Measurements from ENCODE around the gene ZFYVE28. TPM values are rescaled to one million over a fixed set of nuclear protein-coding genes. Genes with fewer than 3 reads are reported as not detected.

Gene ZFYVE28
- total RNA-seq, 1 donor from 2014 or later: 1.3 TPM

- FAIRE-seq: peak; percentile 84
- peaks cover 2% of the 10 kb centered on the region for H3K27me3 ChIP-seq (ENCODE audit: control insufficient read depth, insufficient read depth, low read length)
- H3K36me3 ChIP-seq (ENCODE audit: control insufficient read depth, insufficient read depth, low read length): no peaks in the 10 kb centered on the region
- no peak for DNase-seq (ENCODE audit: low read depth)
- TF ChIP-seq, protein P1, sequence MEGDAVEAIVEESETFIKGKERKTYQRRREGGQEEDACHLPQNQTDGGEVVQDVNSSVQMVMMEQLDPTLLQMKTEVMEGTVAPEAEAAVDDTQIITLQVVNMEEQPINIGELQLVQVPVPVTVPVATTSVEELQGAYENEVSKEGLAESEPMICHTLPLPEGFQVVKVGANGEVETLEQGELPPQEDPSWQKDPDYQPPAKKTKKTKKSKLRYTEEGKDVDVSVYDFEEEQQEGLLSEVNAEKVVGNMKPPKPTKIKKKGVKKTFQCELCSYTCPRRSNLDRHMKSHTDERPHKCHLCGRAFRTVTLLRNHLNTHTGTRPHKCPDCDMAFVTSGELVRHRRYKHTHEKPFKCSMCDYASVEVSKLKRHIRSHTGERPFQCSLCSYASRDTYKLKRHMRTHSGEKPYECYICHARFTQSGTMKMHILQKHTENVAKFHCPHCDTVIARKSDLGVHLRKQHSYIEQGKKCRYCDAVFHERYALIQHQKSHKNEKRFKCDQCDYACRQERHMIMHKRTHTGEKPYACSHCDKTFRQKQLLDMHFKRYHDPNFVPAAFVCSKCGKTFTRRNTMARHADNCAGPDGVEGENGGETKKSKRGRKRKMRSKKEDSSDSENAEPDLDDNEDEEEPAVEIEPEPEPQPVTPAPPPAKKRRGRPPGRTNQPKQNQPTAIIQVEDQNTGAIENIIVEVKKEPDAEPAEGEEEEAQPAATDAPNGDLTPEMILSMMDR (IDR thresholded peaks at IDR 0.05; ENCODE audit: insufficient read depth, low read length, severe bottlenecking): no peak
- no peak overlapping the region for H3K4me3 ChIP-seq (ENCODE audit: low read depth, low read length)
Observed at GRCh38 chr4:2283199-2283711, 135.2 kb downstream of the ZFYVE28 start.

DNA sequence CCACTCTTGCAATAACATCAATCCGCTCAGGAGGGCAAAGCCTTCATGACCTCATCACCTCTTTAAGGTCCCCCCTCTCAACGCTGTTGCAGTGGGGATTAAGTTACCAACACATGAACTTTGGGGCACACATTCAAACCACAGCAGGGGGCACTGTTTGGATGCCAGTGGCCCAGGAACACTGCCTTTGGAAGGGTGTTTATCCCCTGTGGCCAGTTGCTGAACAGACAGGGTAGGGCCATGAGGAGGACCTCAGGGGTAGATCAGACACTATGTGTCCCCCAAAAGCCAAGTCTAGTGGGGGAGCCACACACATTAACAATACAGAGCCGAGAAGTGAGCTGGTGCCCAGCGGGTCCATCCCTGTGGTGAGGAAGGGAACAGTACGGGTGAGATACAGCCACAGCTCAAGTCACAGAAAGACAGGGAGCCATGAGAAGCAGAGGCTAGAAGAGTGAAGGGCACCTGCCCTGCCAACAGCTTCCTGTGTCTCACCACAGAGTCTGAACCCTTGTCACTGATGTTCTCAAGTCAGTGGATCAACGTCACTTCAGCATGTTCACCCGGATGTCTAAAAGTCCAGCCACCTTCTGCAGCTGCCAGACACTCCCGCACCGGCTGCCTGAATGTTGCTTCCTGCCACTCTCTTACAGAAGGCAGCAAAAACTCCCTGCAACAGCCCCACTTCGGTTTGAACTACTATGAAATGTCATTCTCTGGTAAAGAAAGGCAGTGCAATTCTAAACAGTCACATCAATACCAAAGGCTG lies 136.7 kb downstream of the ZFYVE28 start:
- TF ChIP-seq, protein P1 (IDR thresholded peaks at IDR 0.05; ENCODE audit: insufficient read depth, low read length, severe bottlenecking): no peak
- DNase-seq (ENCODE audit: low read depth) (no peak), FAIRE-seq (no peak)
- Histone ChIP-seq H3K4me3 (ENCODE audit: low read depth, low read length) (no peak overlapping the region), H3K27me3 (ENCODE audit: control insufficient read depth, insufficient read depth, low read length) (peaks cover 2% of the 10 kb centered on the region), H3K36me3 (ENCODE audit: control insufficient read depth, insufficient read depth, low read length) (no peaks in the 10 kb centered on the region)

DNA sequence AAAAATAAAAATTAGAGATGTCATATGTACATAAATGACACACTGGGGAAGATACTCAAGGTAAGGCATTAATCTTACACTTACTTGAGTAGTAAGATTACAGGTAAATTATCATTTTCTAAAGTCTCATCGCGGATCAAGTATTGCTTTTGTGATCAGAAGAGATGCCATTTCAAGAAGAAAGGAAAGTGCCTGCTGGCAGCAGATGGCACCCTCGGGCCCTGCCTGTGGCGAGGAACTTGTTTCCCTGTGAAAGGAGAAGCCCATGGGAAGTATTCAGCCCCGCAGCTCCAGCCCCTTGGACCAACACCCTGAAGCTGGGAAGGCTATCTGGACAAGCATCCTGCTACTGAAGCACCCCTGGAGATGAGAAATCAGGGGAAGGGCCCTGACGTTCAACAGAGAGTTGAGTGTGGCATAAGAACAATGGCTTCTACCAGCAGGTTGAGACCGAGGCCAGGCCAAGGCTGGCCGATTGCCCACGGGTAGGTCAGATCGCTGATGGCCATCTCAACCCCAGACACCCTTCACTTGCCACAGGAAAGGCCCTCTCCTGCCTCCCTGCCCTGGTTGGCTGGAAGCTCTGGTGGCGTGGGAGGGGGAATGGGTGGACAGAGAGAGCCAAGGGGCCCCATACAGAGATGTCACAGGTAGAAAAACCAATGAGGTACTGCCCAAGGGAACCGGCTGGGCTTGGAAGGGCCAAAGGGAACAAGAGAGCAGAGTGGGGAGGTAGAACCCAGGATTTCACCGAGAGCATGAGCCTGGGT lies 137.7 kb downstream of the ZFYVE28 start:
- Histone ChIP-seq H3K36me3 (ENCODE audit: control insufficient read depth, insufficient read depth, low read length) (no peaks in the 10 kb centered on the region), H3K27me3 (ENCODE audit: control insufficient read depth, insufficient read depth, low read length) (peaks cover 2% of the 10 kb centered on the region), H3K4me3 (ENCODE audit: low read depth, low read length) (no peak overlapping the region)
- no peak for DNase-seq (ENCODE audit: low read depth)
- FAIRE-seq: no peak
- TF ChIP-seq, protein P1 (IDR thresholded peaks at IDR 0.05; ENCODE audit: insufficient read depth, low read length, severe bottlenecking): peak; percentile 18

GRCh38 chr4:2277956-2278355 lies 140.5 kb downstream of the ZFYVE28 start:
- no peak overlapping the region for H3K4me3 ChIP-seq (ENCODE audit: low read depth, low read length)
- no peak for DNase-seq (ENCODE audit: low read depth)
- TF ChIP-seq, protein P1 (IDR thresholded peaks at IDR 0.05; ENCODE audit: insufficient read depth, low read length, severe bottlenecking): no peak
- H3K27me3 ChIP-seq (ENCODE audit: control insufficient read depth, insufficient read depth, low read length): no peaks in the 10 kb centered on the region
- no peak for FAIRE-seq
- no peaks in the 10 kb centered on the region for H3K36me3 ChIP-seq (ENCODE audit: control insufficient read depth, insufficient read depth, low read length)

- TF ChIP-seq, protein P1 (IDR thresholded peaks at IDR 0.05; ENCODE audit: insufficient read depth, low read length, severe bottlenecking): no peak
- FAIRE-seq (peak; percentile 87), DNase-seq (ENCODE audit: low read depth) (no peak)
- Histone ChIP-seq H3K4me3 (ENCODE audit: low read depth, low read length) (no peak overlapping the region), H3K36me3 (ENCODE audit: control insufficient read depth, insufficient read depth, low read length) (no peaks in the 10 kb centered on the region), H3K27me3 (ENCODE audit: control insufficient read depth, insufficient read depth, low read length) (no peaks in the 10 kb centered on the region)
Observed at GRCh38 chr4:2276581-2277325, 141.7 kb downstream of the ZFYVE28 start.
